ENCODE measurements around the gene HOXA3. TPM values are rescaled to one million over a fixed set of nuclear protein-coding genes. Genes with fewer than 3 reads are reported as not detected.

Gene HOXA3
- total RNA-seq, 4 donors from 2014 or later: 3.4 to 3.9 (median 3.6) TPM

DNA sequence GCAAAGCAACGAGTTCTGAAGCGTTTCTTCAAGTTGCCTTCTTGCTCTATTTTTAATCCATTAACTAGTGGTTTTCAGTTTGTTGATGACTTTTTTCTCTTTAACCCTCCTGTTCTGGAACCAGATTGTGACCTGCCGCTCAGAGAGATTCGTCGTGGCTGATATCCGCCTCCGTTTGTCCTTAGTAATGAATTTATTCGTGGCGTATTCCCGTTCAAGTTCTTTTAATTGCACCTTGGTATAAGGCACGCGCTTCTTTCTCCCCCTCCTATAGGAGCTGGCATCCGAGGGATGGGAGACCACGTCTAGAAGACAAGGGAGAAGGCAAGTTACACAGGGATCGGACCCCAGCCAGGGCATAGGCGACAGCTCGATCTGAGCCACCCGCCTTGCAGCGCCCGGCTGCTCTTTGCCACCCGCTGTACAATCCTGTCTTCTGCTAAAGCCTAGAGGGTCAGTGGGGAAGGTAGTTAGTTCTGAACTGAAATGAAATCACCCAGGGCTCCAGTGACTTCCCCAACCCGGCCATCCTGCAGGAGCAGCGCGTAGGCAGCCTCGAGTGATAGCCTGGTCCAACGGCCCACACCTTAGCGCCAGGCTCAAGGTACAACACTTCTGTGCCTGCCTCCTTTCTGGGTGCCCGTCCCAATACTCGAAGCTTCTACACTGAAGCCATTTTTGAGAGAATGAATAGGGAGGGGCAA, 45.9 kb upstream of the HOXA3 start:
- TF ChIP-seq, protein P1, sequence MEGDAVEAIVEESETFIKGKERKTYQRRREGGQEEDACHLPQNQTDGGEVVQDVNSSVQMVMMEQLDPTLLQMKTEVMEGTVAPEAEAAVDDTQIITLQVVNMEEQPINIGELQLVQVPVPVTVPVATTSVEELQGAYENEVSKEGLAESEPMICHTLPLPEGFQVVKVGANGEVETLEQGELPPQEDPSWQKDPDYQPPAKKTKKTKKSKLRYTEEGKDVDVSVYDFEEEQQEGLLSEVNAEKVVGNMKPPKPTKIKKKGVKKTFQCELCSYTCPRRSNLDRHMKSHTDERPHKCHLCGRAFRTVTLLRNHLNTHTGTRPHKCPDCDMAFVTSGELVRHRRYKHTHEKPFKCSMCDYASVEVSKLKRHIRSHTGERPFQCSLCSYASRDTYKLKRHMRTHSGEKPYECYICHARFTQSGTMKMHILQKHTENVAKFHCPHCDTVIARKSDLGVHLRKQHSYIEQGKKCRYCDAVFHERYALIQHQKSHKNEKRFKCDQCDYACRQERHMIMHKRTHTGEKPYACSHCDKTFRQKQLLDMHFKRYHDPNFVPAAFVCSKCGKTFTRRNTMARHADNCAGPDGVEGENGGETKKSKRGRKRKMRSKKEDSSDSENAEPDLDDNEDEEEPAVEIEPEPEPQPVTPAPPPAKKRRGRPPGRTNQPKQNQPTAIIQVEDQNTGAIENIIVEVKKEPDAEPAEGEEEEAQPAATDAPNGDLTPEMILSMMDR (IDR thresholded peaks at IDR 0.05; ENCODE audit: low read depth): no peak

DNA sequence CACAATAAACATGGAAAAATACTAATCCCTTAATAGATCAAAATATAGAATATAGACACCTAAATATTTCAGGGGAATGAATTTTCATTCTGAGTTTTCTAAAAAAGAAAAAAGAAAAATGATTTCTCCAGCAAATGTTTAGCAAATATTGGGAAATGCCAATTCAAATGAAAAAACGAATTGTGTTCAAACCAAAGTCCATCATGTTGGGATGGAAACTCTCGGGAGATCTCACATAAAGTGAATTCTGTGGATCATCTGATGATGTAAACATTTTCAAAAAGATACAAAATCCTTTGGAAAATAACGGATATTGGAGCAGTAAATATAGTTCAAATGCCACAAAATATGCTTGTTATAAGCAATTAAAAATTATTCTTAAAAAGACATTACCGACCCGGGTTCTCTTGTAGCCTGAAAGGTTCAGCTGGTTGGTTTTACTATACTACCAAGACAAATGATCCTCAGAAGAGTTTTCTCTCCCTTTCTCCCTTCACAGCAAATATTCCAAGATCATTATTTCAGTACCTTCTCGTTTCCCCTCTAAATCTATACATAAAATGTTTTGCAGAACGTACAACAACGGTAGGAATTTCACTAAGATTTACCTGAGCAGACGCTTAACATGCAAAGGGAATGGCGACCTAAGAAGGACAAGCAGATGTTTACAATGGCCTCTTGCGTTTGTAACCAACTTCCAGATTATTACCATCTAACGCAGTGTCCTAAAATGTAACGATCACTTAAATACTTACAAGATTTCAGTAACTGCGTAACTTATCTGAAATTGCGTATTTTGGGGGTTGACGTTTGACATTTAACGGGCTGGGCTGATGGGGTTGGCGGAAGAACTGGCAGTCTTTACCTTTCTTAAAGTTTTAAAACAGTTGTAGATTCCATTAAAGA, 45.0 kb upstream of the HOXA3 start:
- TF ChIP-seq, protein P1 (IDR thresholded peaks at IDR 0.05; ENCODE audit: low read depth): no peak

DNA sequence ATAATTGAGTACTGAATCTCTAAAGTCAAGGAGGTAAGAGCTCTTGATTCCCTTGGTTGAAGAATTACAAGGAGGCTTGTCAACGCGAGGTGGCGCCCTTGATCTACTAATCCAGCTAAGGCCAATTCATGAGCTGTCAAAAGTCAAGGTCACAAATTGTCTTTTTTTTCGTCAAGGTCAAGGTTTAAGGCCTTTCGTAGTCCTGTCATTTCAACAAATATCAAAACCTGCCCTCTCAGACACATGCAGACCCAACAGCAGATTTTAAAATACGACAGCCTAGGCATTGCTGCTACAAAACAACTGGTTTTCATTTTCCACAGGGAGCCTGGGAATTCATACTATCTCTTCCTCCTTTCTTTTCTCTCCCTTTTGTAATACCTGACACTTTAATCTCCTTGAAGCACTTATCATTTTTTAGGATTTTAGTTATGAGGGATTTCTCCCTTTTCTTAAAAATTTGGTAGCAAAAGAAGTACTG, 43.9 kb upstream of the HOXA3 start:
- TF ChIP-seq, protein P1 (IDR thresholded peaks at IDR 0.05; ENCODE audit: low read depth): no peak

DNA sequence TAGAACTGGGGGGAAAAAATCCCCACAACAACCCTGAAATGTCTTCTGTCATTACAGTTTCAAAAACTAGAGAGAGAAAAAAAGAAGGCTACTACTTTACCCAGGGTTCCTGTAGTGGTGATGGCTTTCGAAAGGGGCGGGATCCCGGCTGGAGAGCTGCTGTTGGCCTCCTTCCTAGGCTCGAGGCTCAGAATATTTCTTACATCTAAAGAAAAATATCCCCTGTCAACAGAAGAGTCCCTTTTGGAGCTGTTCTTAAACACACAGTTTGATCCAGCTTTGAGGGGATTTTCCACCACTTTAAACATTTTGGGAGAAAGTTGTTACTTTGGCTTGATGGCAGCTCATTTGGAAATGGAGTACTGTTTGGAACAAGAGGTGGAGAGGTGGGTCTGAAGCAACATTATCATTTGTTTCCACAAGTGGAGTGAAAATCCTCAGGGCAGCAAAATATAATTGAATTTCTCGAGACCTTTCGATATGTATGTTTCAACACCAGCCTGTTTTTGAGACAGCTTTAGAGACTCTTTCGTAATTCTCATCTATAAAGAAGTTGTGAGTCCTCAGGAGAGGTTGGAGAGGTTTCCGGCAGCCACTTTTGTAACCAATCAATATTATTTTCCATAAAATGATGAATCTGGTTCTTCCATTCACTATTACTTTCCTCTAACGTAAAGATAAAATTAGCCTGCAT, 42.5 kb upstream of the HOXA3 start:
- TF ChIP-seq, protein P1 (IDR thresholded peaks at IDR 0.05; ENCODE audit: low read depth): no peak

DNA sequence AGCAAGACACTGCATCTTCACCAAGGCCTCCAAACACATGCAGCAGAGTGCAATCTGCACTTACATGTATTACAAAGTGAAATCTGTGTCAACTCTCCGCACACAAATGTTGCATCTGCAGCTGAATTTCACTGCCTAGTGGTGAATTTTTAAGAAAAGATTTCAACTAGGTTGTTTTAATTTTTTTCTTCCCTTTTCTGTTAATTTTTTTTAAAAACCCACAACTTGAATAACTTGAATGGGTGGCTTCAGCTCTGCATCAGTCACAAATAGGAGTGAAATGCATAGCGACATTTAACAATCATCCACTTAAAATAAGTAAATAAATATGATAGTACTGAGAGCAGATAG, 41.6 kb upstream of the HOXA3 start:
- TF ChIP-seq, protein P1 (IDR thresholded peaks at IDR 0.05; ENCODE audit: low read depth): no peak

DNA sequence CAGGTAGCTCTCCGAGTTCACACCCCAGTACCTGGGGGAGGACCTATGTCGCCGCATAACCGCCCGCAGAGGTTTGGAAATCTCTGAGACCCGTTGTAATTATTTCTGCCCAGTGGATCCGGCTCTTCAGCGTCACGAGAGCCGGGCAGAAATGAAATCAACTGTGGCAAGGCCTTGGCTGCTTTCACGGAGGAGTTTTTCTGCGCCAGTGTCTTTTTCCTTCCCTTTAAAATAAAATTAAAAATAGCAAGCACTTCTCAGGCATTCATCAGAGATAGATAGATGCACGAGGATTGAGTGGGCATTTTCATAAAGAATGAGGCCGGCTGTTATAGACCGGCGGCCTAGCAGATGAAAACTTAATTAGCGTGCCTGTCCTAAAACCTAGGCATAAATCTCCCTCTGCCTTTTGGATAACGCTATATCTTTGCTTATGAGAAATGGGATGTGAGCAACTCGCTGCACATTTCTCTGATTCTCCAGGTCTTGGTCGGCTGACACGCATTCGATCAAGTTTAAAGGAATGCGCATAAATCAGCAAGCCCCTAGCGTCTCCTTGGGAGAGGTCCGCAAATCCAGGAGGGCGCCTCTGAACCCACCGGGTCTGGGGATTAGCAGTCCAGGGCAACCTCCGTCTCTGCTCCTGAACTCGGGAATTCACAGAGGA, 41.1 kb upstream of the HOXA3 start:
- TF ChIP-seq, protein P1 (IDR thresholded peaks at IDR 0.05; ENCODE audit: low read depth): no peak

All from subcutaneous adipose tissue (tissue), 4 donors.